ENCODE results near the gene MOCS3. TPM values are rescaled to one million over a fixed set of nuclear protein-coding genes. Genes with fewer than 3 reads are reported as not detected.

Gene MOCS3
- total and polyA plus RNA-seq, 2 donors (not counting 3 experiments of a cell fraction or from before 2014, with no cell fraction given): 3.2 to 3.6 TPM

DNA sequence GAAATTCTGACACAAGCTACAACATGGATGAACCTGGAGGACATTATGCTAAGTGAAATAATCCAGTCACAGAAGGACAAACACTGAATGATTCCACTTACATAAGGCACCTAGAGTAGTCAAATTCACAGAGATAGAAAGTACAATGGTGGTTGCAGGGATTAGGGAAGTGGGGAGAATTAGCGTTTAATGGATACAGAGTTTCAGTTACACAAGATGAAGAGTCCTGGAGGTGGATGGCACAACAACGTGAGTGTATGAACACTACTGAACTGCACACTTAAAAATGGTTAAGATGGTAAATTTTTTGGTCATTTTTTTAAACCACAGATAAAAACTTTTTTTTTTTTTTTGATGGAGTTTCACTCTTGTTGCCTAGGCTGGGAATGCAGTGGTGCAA is 24.7 kb downstream of the MOCS3 start:
- no peaks in the 10 kb centered on the region for H3K9me1 ChIP-seq (replicated peaks; ENCODE audit: control insufficient read depth, extremely low read depth, insufficient read depth, low read length)
- BruUV-seq (replicated peaks): no TSS peak
- H3K4me2 ChIP-seq (ENCODE audit: insufficient read depth, low read length): no peak overlapping the region
- ChIA-PET POLR2A (no interaction called here), CTCF (interaction anchor here (1.1 to 3.9 kb wide), 6 partner anchors 160 to 377 kb away, joined by 3 to 49 read pairs (median 4); no protein-coding TSS in a partner anchor)
- H3K27me3 ChIP-seq (ENCODE audit: control insufficient read depth in 2 of 2, insufficient read depth in 2 of 2, low read length in 2 of 2): peaks cover 1 to 2% of the 10 kb centered on the region in 2 experiments
- no peaks in the 10 kb centered on the region for H3K9me3 ChIP-seq (replicated peaks; ENCODE audit: control insufficient read depth, insufficient read depth, low read length)
- dilution Hi-C loops (cut with MboI; ENCODE audit: extremely low pct_ligation_motif_present, low sequenced_read_pairs) (no loop called here), intact Hi-C loops (cut with micrococcal nuclease) (no loop called here)
- no peak overlapping the region for H3K9ac ChIP-seq (replicated peaks; ENCODE audit: extremely low read depth, insufficient read depth, low read length)
- FAIRE-seq (no peak), DNase-seq (ENCODE audit: low read depth, low spot score) (no peak)
- H3K27ac ChIP-seq (ENCODE audit: insufficient read depth, low read depth, low read length): no peak overlapping the region
- H4K20me1 ChIP-seq (replicated peaks; ENCODE audit: control insufficient read depth, extremely low read depth, insufficient read depth, low read length): no peaks in the 10 kb centered on the region
- no peaks in the 10 kb centered on the region for H3K36me3 ChIP-seq (ENCODE audit: control insufficient read depth in 2 of 2, extremely low read depth in 1 of 2, insufficient read depth in 2 of 2, low read length in 2 of 2)
- no peak overlapping the region for H3K4me3 ChIP-seq (replicated peaks in 1 of 3; ENCODE audit: insufficient read depth in 1 of 3, low read depth in 1 of 3, low read length in 3 of 3)
- no peaks in the 10 kb centered on the region for H3K4me1 ChIP-seq (ENCODE audit: control insufficient read depth, extremely low read depth, insufficient read depth, low read length)
- H2AFZ ChIP-seq (ENCODE audit: low read depth, low read length): no peak overlapping the region
- H3K79me2 ChIP-seq (ENCODE audit: control insufficient read depth, insufficient read depth, low read length): no peaks in the 10 kb centered on the region
- no peak for TF ChIP-seq MYC (IDR thresholded peaks at IDR 0.05; ENCODE audit: low read depth, low read length)
- TF ChIP-seq EZH2 (IDR thresholded peaks at IDR 0.05; ENCODE audit: borderline replicate concordance, low read depth, low read length, severe bottlenecking): no peak
- no peak for TF ChIP-seq GATA2 (IDR thresholded peaks at IDR 0.05; ENCODE audit: insufficient read depth, insufficient read length, low read depth, low read length)
- TF ChIP-seq FOS (IDR thresholded peaks at IDR 0.05; ENCODE audit: borderline replicate concordance, insufficient read depth, low read length): no peak
- TF ChIP-seq POLR2AphosphoS5 (IDR thresholded peaks at IDR 0.05; ENCODE audit: insufficient read depth, low read depth, low read length): no peak
- TF ChIP-seq JUN (IDR thresholded peaks at IDR 0.05; ENCODE audit: borderline replicate concordance, insufficient read depth, insufficient read length, low read depth): no peak
- TF ChIP-seq, protein P1, sequence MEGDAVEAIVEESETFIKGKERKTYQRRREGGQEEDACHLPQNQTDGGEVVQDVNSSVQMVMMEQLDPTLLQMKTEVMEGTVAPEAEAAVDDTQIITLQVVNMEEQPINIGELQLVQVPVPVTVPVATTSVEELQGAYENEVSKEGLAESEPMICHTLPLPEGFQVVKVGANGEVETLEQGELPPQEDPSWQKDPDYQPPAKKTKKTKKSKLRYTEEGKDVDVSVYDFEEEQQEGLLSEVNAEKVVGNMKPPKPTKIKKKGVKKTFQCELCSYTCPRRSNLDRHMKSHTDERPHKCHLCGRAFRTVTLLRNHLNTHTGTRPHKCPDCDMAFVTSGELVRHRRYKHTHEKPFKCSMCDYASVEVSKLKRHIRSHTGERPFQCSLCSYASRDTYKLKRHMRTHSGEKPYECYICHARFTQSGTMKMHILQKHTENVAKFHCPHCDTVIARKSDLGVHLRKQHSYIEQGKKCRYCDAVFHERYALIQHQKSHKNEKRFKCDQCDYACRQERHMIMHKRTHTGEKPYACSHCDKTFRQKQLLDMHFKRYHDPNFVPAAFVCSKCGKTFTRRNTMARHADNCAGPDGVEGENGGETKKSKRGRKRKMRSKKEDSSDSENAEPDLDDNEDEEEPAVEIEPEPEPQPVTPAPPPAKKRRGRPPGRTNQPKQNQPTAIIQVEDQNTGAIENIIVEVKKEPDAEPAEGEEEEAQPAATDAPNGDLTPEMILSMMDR (IDR thresholded peaks at IDR 0.05; ENCODE audit: extremely low read depth in 1 of 2, insufficient read depth in 1 of 2, low read depth in 1 of 2, low read length in 2 of 2): no peak
- TF ChIP-seq MAX (IDR thresholded peaks at IDR 0.05; ENCODE audit: insufficient read depth, insufficient read length): no peak
- TF ChIP-seq POLR2A (IDR thresholded peaks at IDR 0.05; ENCODE audit: low read depth, low read length): no peak
